GM21576 (cell line): ENCODE data around the gene WWOX.

Experiments
- ATAC-seq: cut with Tn5 transposase; IDR thresholded peaks from one replicate; pipeline ENCODE4 v1.9.1; 2021; ENCODE audit warnings: mild to moderate bottlenecking, moderate library complexity; ENCODE audit not compliant: unreplicated experiment

Gene WWOX

DNA sequence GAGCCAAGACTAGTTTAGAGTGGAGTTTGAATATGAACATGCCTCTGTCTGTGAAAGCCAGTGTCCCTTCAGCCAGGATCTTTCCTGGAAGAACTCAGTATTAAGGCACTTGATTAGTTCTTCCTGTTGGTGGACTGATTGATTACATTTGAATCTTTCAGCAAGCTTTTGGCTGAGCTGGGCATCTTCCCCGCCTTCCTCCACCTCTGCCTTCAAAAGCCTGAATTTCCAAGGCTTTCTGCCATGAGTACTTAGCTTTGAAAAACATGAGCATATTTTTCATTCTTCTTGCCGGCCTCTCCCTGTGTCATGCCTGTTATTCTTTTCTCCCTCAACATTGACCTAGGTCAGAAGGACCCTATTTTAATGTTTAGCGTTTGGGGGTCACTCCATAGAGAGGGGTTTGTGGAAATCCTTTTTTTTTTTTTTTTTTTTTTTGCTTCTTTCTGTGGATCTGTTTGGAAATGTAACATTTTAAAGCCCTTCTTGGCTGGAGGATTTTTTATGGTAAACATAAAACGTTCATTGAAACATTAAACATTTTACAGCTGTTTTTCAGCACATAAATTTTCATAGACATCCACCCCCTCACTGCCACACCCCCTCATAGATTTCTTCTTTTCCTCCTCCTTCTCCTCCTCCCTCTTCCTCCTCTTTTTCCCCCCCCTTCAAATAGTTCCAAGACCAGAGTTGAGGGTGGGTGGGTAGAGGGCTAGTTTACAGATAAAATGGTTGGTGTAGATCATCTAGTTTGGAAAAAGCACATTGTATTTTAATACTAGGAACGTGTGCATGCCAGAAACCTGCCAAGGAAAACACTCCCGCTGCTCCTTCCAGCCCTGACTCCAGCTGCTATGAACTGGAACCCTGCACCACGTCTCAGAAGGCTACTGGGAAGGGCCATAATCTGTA lies 645.9 kb downstream of the WWOX start:
- no peak for ATAC-seq

DNA sequence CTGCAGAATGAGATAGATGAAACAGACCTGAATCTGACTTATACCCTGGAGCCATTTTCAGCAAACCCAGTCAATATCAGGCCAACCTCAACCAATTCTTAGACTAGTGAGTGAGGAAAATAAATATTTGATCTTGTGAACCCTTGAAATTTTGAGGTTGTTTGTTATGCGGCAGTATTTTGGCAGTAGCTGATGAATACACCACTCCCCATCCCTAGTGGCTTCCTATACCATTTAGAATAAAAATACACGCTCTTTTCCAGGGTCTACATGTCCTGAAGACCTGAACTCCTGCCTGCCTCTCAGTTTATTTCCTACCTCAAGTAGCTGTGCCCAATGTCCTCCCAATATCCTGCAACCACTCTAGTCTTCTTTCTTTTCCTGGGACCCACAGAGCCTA lies 647.3 kb downstream of the WWOX start:
- ATAC-seq, result no peak

DNA sequence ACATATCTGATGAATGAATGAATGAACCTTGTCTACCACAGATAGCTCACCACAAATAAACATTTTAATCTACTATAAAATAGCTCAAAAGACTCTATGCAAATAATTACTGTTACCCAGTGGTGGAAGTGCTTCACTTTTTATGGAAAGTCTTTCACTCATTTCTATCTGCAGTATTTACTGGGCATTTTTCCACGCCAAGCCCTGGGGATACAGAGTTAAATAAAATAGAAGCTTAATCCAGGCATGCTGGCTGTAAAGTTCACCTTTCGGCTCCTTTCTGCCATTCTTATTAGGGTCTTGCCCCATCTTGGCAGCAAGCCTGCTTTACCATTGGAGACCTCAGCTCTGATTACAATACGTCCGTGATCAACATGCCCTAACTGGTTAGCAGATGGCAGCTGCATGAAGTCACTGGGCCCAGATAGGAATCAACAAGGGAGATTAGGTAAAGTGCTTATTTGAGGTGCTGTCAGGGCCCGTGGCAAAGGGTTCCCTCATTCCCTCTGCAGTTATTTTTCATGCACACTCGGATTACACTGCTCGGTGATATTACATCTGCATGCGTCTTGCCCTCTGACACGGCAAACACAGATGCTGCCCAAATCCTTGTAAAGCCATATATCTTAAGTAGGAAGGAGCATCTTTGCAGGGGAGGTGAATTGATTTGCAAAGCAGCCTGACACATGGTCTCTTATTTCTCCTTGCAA lies 648.9 kb downstream of the WWOX start:
- no peak for ATAC-seq

DNA sequence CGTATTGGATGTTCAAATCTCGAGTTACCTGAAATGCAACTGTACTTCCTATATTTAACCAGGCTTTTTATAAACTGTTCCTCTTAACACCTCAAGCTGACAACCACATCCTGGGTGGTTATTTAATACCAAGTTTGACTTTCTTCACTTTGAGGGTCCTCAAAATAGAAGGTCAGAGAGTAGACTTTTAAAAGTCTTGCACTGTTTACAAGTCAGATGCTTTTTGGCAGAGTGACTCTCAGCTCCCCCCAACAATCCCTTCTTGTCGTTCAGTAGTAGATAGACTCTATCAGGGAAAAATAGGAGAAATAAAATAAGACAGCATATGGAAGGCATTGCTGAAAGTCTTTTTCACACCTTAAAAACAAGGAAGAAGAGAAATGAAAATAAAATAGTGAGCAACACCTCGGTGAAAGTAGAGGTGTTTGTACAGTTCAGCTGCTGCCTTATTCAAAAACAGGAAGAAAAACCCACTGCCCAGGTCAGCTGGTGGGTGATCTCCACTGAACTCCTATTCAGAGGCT lies 650.4 kb downstream of the WWOX start:
- peak; percentile 80 for ATAC-seq

DNA sequence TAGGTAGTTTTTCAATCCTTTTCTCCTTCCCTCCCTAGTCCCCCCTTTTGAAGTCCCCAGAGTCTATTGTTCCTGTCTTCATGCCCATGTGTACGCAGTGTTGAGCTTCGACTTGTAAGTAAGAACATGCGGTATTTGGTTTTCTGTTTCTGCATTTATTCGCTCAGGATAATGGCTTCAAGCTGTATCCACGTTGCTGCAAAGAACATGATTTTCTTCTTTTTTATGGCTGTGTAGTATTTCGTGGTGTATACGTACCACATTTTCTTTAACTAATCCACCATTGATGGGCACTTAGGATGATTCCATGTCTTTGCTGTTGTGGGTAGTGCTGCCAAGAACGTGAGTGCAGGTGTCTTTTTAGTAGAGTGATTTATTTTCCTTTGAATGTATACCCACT lies 651.2 kb downstream of the WWOX start:
- no peak for ATAC-seq

DNA sequence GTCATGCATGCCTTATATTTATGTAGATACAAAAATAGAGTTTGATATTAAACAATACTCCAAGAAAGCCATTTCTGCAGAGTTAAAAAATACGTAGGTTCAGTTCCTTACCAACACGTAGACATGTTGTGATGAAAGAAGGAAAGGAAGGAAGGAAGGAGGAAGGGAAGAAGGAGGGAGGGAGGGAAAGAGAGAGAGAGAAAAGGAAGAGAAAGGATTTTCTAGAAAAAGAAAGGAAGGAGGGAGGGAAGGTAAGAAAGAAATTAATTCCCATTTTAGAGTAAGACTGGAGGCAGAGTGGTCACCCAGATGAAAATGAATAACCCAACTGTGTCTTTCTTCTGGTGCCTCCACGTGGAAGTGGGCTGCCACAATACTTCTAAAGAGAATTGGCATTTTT lies 652.1 kb downstream of the WWOX start:
- no peak for ATAC-seq

DNA sequence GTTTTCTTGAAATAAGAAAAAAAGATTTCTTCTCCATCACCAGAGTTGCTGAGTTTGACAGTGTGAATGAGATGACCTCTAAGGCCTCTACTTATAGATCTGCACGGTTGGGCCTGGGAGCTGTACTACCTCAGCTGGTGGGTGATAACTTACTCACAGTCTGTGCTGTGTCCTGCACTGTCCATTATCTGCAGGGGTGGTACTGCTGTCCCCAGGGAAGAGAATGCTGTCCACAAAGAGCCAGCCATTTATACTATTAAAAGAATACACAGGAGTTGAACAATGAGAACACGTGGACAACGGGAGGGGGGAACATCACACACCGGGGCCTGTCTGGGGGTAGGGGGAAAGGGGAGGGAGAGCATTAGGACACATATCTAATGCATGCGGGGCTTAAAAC lies 655.3 kb downstream of the WWOX start:
- no peak for ATAC-seq

DNA sequence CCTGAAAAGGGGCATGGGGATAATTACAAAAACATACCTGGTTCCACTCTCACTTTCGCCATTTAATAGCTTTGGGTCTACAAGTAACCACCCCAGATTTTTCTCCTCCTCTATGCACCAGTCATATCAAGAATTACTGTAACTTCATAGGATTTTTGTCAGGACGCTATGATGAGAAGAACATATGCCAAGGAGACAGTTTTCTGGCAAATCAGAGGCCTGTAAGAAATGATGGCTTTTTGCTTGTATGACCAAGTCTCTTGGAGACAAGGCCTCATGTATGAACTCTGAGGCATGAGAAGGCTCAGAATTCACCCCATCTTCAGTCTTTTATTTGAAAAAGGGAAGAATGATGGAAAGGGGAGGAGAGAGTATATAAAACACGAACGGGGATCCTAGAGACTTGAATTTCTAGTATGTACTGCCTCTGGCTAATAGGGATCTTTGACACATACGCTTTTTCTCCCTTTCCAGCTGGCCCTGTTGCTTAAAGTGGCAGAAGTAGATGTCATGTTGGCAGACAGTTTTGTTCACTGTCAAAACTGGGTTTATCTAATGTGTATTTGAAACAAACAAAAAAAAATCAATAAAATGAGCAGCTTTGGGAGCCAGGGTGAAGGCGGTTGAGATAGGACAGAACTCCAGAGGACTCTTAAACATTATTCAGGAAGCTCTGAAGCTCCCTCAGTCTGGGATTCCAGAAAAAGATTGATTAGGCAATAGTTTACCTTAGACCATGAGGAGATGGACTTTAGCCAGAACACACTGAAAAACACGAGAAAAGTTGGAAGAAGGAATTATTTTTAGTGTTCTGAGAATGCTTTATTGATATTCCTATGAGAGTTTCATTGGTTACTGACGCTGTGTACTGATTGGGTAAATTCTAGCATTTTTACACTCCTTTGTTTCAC lies 656.6 kb downstream of the WWOX start:
- ATAC-seq, result no peak

DNA sequence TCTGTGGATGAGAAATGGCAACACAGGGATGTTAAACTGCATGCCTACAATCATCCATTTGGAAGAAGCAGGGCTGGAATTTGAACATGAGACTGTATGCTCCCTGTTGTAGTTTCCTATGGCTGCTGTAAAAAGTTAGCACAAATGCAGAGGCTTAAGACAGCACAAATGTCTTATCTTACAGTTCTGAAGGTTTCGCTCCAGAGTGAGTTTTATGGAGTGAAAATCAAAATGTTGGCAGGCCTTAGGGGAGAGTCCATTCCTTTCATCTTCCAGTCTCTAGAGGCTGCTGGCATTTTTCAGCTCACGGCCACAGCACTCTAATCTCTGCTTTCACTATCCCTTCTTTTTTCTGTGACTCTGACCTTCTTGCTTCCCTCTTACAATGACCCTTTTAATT lies 660.1 kb downstream of the WWOX start:
- no peak for ATAC-seq

DNA sequence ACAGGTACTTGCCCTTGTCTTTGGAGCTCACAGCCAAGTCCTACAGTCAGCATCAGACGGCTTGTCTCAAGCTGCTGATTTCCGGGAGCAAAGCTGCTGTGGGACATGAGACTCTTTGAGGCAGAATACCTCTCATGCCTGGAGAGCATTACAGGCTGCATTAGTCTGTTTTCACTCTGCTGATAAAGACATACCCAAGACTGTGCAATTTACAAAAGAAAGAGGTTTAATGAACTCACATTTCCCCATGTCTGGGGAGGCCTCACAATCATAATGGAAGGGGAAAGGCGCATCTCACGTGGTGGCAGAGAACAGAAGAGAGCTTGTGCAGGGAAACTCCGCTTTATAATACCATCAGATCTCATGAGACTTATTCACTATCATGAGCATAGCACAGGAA lies 661.2 kb downstream of the WWOX start:
- ATAC-seq, result no peak

DNA sequence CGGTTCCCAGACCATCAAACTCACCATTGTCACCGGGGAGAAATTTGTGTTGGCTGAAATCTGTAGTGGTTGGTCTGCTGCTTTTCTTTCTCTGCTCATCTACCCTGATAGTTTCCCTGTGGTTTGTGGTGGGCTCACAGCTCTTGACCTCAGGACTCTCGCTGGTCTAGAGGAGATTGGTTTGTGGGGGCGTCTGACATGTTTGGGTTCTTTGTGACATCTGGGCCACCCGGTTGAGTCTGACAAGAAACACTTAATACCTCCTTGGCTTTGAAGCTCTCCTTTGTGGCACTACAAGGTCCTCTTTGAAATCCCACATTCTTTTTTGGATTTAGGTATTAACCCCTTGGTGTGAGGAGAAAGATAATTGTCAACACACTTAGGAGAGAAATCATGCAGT lies 662.0 kb downstream of the WWOX start:
- ATAC-seq, result peak; percentile 86

DNA sequence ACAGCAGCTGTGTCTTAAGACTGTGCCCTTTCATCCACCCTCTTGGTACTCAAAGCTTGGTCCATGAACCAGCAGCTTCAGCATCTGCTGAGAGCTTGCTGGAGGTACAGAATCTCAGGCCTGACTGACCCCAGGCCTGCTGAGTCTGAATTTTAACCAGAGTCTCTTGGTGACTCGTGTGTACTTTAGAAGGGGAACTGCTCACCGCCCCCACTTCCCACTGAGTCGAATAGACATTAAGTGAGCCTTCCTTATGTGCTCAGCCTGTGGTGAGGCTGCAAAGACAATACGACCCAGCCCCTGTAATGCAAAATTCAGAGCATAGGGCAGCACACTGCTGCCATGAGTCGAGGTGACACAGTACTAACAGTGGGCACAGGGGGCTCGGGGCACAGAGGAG lies 662.8 kb downstream of the WWOX start:
- ATAC-seq, result peak; percentile 50

DNA sequence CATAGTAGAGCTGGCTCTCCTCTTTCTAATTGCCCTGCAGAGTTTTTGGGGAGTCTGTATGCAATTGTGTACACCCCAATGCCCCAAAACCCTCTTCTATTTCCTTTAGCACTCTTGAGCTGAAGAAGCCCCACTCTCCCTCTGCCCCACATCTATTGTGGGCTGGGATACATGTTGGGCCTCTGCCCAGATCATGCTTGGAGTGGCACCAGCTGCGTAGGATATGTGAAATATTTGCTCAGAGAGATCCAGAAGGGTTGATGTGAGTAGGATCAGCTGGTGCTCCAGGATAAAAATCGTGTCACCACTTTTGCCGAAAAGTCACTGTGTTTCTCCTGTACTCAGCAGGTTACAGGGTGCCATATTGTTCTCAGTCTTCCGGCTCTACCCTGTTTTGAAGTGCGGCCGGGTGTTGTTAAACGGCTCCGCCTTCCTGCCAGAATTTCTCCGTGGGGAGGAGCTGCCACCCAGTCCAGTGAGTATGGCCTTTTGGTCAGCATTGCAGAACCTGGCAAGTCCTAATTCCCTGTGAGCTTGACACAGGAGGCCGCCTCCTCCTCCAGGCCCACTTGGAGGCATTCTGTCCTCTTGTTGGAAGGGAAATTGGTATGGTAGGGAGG lies 664.5 kb downstream of the WWOX start:
- ATAC-seq, result no peak

DNA sequence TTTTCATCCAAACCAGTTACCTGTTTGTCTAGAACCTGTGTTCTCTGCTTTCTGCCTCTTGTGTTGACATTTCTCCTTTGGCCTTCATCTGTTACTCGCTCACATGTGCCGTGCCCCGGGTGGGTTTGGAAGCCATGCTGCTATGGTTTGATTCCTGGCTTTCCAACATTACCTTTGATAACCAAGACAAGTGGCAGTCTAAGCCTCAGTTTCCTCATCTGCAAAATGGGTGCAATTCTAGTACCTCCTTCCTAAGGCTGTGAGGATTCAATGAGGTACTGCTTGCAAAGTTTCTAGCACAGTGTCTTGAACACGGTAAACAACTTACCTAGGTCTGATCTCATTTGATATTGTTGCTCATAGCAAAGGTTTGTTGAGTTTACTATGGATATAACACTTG lies 665.0 kb downstream of the WWOX start:
- no peak for ATAC-seq

DNA sequence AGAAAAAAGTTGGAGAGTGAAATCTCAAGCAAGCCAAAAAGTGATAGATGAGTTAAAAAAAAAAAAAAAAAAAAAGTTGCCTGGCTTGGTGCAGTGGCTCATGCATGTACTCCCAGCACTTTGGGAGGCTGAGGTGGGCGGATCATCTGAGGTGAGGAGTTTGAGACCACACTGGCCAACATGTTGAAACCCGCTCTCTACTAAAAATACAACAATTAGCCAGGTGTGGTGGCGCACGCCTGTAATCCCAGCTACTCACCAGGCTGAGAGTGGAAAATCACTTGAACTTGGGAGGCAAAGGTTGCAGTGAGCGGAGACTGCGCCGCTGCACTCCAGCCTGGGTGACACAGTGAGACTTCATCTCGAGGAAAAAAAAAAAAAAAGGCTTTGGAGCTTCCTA lies 668.8 kb downstream of the WWOX start:
- ATAC-seq, result no peak

DNA sequence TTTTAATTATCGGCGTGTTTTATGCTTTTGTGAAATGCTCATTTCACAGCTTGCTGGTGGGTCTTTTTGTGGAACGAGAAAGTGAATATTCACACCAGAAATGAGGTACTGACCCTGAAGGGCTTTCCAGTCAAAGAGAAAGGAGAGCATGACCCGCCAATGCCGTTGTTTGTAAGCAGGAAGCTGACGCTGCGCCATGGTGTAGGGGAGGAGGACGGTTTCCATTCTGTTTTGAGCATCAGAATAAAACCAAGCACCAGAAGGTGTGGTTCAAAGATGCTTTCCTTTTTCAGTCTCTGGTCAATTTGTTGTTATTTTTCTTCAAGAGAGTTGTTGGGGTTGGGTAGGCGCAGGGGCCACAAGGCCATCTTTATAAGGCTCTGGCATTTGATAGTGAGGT lies 669.3 kb downstream of the WWOX start:
- ATAC-seq, result peak; percentile 81

DNA sequence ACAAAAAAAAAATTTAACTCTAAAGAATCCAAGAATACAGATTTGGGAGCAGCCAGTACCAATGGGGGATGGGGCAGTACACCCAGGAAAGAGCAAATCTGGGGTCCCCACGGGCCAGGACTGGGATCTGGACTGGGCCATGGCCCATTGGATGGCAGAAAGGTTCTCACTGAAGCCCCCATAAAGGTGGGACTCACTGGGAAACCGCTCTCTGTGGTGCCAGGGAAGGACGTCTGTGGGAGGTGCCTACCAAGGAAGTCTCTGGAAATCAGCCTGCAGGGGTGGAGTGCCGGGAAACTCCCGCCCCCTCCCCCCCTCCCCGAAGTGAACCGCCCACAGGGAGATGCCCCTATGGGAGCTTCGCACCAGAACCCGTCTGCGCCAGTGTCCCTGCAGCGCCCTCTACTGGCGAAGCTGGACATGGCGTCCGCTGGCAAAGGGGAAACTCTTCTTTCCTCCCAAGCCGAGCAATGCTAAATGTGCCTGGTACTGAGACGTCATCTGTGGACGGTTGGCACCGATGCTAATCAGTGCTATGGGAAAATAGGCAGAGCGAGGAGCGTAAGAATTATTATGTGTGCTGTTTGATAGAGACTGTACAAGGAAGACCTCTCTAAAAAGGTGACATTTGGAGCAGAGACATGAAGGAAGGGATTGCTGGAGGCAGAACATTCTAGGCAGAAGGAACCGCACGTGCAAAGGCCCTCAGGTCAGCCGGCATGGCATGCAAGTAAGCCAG lies 671.1 kb downstream of the WWOX start:
- no peak for ATAC-seq

DNA sequence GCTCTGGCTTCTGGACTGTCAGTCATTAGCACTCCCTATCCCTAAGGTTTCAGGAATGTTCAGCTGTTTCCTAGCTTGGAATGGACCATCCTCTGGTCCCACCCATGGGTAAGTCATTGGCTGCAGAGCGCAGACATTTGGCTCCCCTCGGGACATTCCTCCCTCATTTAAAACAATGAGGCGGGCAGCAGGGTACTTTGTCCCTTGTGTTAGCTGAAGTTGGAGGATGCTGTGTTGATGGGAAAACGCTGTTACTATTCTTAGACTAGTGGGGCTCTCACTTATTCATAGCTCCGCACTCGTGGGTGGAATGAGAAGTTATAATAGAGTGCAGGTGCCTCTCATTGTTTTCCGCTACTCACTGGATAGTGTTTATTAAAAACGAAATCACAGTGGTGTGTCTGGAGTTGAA lies 673.8 kb downstream of the WWOX start:
- ATAC-seq, result no peak

DNA sequence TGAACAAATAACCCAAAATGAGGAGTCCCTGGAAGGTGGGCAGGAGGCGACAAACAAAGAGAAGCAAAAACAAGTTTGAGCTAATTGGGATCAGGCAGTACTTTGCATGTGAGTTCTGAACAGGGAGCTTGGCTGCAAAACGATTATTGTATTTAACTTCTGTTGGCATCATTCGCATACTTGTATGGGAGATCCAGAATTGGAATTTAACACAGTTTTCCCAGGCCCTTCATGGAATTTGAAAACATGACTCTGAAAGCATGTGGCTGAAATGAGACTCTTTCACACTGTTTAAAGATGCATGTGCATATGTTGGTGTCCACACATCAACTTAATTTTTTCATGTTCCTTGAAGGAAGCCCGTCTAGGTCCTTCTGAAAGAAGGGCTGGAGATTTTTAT lies 674.3 kb downstream of the WWOX start:
- no peak for ATAC-seq

DNA sequence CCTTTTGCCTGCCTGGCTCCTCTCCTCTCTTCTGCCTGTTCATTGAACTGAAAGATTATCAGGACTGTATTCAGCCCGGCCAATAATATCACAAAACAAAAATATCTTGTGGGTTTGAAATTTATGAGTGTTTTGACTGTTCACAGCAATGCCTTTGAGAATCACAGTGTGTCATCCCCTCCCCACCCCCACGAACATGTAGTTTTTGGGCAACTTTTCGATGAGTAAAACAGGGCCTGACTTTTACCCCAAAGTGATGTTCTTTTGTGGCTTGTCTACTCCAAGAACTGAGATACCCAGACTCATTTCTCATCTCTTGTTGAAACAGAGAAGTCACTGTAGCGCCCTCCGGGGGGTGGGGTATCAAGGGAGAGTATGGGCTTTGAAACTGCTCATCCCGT lies 675.7 kb downstream of the WWOX start:
- ATAC-seq, result no peak
